K562 treated with DMSO at 1 percent for 48 hours (cell line): ENCODE measurements around the gene CCDC88A. TPM values are rescaled to one million over a fixed set of nuclear protein-coding genes. Genes with fewer than 3 reads are reported as not detected.

Experiments used
- total RNA-seq: library from RNA; unstranded; fragments of 300-600 nt; gene quantifications from 2 replicates; pipeline ENCODE4 v1.2.3, GENCODE V29; 2022; ENCODE audit warnings: low replicate concordance; ENCODE audit errors: extremely low read depth

Gene CCDC88A, protein sequence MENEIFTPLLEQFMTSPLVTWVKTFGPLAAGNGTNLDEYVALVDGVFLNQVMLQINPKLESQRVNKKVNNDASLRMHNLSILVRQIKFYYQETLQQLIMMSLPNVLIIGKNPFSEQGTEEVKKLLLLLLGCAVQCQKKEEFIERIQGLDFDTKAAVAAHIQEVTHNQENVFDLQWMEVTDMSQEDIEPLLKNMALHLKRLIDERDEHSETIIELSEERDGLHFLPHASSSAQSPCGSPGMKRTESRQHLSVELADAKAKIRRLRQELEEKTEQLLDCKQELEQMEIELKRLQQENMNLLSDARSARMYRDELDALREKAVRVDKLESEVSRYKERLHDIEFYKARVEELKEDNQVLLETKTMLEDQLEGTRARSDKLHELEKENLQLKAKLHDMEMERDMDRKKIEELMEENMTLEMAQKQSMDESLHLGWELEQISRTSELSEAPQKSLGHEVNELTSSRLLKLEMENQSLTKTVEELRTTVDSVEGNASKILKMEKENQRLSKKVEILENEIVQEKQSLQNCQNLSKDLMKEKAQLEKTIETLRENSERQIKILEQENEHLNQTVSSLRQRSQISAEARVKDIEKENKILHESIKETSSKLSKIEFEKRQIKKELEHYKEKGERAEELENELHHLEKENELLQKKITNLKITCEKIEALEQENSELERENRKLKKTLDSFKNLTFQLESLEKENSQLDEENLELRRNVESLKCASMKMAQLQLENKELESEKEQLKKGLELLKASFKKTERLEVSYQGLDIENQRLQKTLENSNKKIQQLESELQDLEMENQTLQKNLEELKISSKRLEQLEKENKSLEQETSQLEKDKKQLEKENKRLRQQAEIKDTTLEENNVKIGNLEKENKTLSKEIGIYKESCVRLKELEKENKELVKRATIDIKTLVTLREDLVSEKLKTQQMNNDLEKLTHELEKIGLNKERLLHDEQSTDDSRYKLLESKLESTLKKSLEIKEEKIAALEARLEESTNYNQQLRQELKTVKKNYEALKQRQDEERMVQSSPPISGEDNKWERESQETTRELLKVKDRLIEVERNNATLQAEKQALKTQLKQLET (N-terminal part only)
- not detected in 2 replicates for total RNA-seq

DNA sequence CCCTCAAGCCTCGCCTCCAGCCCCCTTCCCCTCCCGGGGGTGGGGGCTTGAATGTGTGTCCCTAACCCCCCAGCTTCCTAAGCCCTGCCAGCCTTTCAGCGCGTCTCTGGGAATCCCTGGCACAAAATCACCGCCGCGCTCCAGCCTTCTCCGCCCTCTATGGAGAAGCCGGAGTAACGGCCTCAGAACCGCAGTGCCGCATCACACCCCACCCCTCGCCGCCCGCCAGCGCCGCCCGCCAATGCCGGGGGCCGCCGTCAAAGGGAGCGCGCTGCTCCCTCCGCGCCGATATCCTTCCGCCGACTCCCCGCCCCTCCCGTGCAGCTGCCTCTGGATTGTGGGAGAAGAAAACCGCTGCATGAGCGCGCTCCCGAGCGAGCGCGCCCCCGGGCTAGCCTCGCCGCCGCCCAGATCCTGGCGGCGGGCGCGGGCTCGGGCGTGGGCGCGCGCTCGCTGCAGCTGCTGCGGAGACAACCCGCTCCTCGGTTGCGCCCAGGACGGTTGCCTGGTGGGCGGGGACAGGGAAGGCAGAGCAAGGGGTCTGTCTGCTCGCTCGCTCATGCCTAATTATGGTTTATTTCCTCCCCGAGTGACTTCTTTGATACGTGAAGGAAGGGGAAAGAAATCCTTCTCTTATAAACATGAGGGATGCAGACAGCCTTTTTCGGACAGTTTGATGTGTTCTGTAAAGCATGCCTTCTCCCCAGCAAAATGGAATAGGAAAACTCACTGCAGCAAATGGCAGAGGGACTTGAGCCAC lies at the start of gene CCDC88A:
CCDC88A (minus strand) TSS at position 178 of the 760 bp plus-strand sequence. CDS start 777 bp downstream, outside the sequence.

DNA sequence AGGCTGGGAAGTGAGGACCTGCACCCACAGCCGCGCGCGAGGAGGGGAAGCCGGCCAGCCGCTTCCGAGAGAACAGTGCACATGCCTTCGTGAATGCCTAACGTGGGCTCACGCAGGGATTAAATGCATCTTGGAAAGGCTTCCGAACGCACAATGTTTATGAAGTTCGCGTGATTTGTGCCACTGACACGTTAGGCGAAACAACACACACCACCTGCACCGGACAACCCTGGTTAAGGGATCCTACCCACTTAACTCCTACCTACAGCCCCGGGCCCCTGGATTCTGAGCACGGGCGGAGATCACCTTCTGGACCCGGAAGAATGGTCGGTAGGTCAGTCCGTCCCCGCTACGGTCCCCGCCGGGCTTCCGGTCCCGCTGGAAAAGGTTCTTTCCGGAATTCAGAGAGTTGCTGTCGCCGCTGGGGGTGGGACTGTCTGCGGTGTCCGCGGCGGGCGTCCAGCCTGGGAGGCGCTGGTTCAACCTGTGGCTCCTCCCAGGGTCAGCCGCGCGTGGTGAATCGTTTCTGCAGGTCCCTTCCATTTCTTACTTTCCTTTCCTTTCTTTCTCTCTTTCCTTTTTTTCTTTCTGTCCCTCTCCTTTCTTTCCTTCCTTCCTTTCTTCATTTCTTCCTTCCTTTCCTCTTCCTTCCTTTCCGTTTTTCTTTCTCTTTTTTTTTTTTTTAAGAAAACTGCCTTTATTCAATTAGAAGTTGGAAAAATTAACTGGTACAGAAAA lies 150.6 kb downstream of the CCDC88A start, which contains the start of gene MTIF2:
MTIF2 (minus strand) TSS at position 325 of the 738 bp plus-strand sequence. CDS start 5,373 bp downstream, outside the sequence.

Other genes starting within 250 kb of the CCDC88A start
- gene CLHC1, start 187.6 kb downstream of the CCDC88A start, total RNA-seq: not detected in 2 replicates
- gene RPS27A, start 187.2 kb downstream of the CCDC88A start, total RNA-seq: not detected in 2 replicates
- gene MTIF2, start 150.6 kb downstream of the CCDC88A start, total RNA-seq: not detected in 2 replicates
- not detected in 2 replicates for gene CFAP36, start 99.9 kb upstream of the CCDC88A start, total RNA-seq
- gene PPP4R3B, start 197.8 kb upstream of the CCDC88A start, total RNA-seq: not detected in 2 replicates